GM03348 (cell line): Measurements from ENCODE around the gene HELZ2.
"Not testable (repeated sequence)": the region's sequence is repeated elsewhere in the genome, so short reads cannot be mapped to it uniquely, and the experiment has no call there.

ENCODE experiments used
- DNase-seq: peaks from one replicate; pipeline ENCODE4 v3.0.0; 2012; ENCODE audit warnings: low spot score

Gene HELZ2

GRCh38 chr20:63565699-63566335 lies 8.2 kb downstream of the HELZ2 start:
- DNase-seq = no peak

- DNase-seq = no peak
Measured at GRCh38 chr20:63565021-63565698, 8.9 kb downstream of the HELZ2 start.

GRCh38 chr20:63564036-63564810 lies 9.8 kb downstream of the HELZ2 start:
- DNase-seq = no peak

DNA sequence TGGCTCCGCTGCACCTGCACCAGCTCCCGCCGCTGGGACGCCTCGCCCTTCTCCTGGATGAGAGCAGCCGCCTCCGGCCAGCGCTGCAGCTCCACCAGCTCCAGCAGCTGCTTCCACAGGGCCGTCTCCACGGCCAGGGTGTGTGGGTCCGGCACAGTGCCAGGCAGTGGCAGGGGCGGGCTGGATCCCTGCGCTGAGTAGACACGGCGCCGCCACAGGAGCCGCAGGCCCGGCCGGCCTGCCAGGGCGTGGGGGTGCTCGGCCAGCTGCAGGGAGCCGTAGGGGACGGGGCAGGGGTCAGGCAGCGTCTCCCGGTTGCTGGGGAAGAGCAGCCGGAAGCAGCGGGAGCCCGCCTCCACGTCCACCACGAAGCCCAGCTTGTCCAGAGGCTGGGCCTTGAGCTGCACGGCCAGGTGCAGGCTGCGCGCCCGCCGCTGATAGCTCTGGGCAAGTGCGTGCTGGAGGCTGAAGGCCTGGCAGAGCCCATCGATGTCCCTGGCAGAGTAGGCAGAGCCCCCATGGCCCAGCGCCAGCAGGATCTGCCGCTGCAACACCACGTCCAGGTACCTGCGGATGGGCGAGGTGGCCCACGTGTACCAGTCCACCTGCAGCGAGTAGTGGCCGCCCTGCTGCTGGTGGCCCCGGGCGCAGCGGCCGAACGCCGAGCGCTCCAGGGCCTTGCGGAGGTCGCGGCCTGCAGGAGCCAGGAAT lies 10.7 kb downstream of the HELZ2 start:
- DNase-seq = no peak

DNA sequence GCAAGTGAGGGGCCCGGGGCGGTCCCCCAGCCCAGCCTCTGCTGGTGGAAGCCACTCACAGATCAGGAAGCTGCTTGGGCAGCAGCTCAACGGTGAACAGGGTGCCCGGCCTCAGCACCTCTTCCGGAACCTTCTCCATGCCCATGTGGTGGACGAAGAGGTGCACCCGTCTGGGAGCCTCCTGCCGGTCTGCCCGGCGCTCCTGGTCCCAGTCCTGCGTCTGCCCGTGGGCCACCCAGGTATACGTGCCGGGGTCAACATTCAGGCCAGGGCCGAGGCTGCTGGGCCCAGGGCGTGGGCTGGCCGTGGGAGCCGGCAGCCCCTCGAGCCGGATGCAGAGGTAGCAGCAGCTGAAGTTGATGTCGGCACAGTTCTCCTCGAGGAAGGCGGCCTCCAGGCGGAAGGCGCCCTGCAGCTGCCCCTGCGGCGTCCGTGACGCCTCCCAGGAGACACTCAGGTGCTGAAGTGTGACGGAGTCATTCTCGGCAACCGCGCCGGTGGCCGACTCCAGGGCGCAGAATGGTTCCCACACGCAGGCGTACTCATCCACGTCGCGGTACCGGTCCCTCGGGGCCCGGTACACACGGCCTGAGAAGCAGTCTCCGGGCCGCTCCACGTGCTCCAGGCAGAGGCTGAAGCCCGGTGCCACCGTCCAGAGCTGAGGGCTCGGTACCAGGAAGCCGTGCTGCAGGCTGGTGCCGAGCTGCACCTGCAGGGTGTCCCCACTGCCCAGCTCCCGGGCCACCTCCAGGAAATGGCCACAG lies 11.4 kb downstream of the HELZ2 start:
- no peak for DNase-seq

DNA sequence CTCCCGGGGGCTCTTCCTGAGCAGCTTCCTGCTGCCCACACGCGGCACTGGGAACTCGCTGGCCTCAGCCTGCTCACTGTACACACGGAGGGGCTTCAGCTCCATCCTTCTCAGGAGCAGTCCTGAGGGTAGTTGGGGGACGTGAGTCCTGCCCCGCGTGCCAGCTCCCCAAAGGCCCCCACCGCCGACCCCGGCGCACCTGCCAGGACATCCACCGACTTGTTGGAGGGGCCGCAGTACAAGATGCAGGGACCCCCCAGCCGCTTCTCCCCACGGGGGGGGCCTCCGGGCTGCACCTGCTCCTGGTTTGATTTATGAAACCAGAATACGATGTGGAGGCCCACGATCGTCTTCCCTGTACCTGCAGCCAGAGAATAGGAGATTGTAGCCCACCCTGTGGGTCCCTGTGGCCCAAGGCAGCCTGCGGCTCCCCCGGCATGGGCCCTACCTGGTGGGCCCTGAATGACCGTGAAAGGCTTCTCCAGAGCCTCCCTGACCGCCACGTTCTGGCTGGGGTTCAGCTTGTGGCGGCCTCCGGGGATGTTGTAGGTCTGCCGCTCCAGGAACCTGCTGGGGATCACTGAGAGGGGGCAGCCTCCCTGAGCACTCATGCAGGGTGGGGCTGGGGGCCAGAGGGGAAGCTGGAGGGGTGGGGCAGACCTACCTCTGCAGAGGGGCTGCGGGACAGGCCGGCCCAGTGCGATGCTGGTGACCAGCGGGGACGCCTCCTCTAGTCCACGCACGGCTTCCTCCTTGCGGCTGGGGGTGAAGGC lies 12.2 kb downstream of the HELZ2 start:
- DNase-seq = no peak

DNA sequence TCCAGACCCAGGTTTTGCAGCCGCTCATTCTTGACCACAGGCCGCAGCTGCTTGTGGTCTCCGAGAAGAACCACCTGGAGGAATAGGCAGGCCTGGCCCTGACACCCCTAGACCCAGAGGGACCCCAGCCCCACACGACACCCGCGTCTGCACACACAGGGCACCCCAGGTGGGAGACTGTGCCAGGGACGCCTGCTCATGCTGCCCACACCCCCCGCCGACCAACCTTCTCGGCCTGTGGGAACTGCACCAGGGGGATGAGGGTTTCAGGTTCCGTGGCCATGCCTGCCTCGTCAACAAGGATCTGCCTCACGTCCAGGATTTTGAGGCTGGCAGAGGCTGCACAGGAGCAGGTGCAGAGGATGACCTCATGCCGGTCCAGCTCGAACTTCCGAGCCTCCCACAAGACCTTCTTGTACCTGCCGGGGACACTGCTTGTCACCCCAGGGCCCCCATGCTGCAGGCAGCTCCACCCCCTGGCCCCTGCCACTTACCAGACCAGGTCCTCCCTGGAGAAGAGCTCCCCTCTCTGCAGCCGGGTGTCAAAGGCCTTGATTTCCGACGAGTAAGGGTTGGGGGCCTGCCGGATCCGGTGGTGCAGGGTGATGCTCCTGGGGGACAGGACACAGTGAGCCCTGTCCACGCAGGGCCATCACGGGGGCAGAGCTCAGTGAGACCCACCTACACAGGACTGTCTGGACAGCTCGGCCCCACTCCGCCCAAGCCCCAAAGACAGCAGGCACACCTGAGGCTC lies 13.0 kb downstream of the HELZ2 start:
- DNase-seq = no peak

GRCh38 chr20:63560333-63560805 lies 13.7 kb downstream of the HELZ2 start:
- DNase-seq = no peak

DNA sequence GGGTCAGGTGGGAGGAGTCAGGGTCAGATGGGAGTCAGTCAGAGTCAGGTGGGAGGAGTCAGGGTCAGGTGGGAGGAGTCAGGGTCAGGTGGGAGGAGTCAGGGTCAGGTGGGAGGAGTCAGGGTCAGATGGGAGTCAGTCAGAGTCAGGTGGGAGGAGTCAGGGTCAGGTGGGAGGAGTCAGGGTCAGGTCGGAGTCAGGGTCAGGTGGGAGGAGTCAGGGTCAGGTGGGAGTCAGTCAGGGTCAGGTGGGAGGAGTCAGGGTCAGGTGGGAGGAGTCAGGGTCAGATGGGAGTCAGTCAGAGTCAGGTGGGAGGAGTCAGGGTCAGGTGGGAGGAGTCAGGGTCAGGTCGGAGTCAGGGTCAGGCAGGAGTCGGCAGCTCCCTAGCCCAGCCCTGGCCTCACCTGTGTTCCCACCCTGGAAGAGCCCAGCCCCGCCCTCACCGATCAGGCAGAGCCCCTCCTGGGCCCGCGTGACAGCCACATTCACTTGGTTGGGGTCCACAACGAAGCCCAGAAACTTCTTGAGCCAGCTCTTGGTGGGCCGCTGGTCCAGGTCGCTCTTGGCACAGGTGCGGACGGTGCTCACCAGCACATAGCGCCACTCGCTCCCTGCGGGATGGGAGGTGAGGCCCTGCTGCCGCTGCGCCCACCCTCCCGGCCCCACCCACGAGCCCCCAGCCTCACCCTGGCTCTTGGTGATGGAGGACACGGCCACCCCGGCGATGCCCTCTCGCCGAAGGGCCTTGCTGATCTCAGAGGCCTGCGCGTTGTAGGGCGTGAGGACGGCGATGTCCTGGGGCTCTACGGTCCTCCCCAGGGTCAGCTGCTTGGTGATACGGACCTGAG lies 14.3 kb downstream of the HELZ2 start:
- not testable (repeated sequence) for DNase-seq

DNA sequence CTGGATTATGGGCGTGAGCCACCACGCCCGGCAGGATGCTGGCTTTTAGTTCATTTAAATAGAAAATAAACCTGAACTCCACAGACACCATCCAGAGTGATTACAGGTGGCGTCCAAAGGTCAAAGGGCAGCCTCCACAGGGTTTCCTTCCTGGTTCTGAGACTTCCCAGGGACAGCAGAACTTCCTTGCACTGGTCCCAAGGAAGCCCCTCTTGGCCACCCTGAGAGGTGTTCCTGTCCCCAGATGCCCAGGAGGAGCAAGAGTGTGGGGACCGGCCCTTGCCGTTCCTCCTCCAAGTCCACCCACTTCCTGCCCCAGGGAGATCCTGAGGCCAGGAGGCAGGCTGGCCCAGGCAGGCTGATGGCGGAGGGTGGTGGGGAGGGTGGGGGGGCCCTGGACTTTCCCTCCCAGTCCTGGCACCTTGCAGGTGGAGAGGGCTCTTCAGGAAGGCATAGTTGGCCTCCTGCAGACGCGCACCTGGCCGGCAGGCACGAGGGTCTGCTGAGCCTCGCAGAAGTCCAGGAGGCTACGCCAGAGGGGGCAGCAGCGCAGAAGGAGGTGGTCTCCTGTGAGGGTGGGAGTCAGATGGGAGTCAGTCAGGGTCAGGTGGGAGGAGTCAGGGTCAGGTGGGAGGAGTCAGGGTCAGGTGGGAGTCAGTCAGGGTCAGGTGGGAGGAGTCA lies 15.1 kb downstream of the HELZ2 start:
- DNase-seq = no peak

- no peak for DNase-seq
Measured at GRCh38 chr20:63557481-63557891, 16.6 kb downstream of the HELZ2 start.

DNA sequence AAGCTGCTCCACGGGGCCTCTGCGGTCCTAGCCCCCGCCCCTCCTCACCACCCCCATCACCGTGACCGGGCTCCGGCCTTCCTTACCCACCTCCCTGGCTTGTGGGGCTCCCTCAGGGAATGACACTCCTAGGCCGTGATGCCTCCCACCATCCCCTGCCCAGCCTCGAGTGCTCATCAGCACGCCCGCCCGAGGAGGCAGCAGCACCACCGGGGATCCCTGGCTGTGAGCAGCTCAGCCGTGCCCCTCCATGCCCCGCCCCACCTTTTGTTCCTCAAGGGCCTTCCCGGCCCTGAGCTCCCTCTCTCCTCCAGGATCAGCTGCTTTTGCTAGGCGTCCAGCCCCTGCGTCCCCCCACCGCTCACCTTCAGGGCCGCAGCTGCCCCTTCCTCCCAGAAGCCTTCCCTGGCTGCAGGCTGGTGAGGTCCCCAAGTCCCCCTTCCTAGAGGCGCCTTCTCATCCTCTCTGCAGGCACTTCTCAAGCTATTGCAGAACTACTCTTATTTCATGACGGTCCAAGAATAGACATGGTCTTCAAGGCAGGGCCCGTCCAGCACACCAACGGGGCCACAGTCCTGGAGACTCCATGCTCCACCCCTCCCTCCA lies 17.1 kb downstream of the HELZ2 start:
- no peak for DNase-seq

- DNase-seq = no peak
Measured at GRCh38 chr20:63555661-63556381, 18.2 kb downstream of the HELZ2 start.

DNA sequence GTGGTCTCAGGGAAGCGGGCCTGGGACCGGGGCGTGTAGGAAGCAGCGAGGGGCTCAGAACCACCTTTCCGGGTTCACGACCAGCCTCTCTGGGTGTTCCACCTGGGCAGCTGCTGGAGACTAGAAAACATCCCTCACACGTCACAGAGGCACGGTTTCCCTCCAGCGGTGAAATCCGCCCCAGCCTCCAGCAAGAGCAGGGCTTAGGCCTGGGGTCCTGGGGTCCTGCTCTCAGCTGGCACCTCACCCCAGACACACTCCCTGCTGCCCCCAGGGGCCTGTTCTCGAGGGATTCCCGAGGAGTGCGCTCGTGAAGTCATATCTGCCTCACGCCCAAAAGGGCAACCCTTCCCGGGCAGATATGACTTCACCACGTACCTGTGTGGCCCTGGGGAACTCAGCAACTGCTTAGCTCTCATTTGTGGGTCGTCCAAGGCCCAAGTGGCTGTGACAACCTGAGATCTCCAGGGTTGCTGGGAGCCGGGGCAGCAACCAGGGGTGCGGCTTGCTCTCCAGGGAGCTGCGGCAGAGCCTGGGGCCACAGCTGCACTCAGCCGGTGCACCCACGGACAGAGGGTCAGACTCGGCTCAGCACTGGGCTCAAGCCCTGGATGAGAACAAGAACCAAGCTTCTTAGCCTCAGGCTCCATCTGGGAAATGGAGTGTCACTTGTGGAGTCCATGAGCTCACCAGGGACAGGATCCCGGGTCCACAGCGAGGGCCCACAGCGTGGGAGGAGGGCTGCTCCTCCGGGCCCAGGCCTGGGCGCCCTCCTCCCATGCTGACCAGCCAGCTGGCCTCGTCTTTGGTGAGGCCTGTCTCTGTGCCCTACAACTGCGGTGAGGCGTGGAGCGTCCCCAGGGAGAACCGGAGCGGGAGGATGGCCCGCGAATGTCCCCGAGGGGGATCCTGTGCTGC lies 19.4 kb downstream of the HELZ2 start:
- no peak for DNase-seq

- DNase-seq = peak; percentile 58
Measured at GRCh38 chr20:63553933-63554290, 20.1 kb downstream of the HELZ2 start, which contains the start of gene FNDC11. FNDC11 (plus strand) TSS chr20:63554159; CDS start chr20:63555664, 1,505 bp downstream.

- peak; percentile 95 for DNase-seq
Measured at GRCh38 chr20:63553251-63553932, 20.6 kb downstream of the HELZ2 start.
